Measurements from ENCODE around the gene EXOSC1.
"Not testable (repeated sequence)": the region's sequence is repeated elsewhere in the genome, so short reads cannot be mapped to it uniquely, and the experiment has no call there.

EXOSC1 gene, protein sequence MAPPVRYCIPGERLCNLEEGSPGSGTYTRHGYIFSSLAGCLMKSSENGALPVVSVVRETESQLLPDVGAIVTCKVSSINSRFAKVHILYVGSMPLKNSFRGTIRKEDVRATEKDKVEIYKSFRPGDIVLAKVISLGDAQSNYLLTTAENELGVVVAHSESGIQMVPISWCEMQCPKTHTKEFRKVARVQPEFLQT

DNA sequence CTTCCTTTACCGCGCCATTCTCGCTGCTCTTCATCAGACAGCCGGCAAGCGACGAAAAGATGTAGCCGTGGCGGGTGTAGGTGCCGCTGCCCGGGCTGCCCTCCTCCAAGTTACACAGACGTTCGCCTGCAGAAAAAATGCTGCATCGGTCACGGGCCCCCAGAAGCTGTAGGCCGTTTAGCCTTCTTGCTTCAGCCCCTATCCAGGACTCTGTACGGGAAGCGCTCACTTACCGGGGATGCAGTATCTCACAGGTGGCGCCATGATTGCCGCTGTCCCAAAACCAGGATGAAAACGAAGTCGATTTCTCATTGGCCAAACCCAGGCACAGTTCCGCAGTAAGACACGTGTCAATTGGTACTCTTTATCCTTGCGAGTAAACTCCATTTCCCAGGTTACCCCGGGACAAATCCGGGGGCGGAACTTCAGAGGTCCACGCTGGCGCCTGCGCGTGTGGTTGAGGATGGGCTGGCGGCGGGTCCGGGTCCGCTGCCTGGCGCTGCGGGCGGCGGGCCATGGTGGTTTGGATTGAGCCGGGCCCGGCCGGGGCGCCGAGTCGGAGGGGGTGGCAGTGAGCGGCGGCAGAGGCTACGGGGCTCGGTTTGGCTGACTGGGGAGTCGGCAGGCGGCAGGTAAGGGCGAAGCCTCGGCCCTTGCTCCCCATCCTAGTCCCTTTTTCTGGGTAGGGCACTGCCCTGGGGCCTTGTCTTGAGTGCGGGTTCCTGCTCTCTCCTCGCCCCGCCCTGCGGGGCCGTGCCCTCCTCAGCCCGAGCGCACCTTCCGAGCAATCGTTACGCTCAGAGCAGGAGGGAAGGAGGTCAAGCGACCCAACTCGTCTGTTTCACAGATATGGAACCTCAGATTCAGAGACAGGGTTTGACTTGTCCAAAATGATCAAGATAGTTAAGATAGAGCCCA lies at the start of gene EXOSC1, which contains the start of gene ZDHHC16:
EXOSC1 (minus strand) TSS at position 285 of the 918 bp plus-strand sequence; CDS start at position 264, 21 bp downstream.
ZDHHC16 (plus strand) TSS at position 454 of the 918 bp plus-strand sequence. CDS start 5,501 bp downstream, outside the sequence.
- DNase-seq (ENCODE audit: low read depth in 2 of 2), result peak; percentile 88 to 93

DNA sequence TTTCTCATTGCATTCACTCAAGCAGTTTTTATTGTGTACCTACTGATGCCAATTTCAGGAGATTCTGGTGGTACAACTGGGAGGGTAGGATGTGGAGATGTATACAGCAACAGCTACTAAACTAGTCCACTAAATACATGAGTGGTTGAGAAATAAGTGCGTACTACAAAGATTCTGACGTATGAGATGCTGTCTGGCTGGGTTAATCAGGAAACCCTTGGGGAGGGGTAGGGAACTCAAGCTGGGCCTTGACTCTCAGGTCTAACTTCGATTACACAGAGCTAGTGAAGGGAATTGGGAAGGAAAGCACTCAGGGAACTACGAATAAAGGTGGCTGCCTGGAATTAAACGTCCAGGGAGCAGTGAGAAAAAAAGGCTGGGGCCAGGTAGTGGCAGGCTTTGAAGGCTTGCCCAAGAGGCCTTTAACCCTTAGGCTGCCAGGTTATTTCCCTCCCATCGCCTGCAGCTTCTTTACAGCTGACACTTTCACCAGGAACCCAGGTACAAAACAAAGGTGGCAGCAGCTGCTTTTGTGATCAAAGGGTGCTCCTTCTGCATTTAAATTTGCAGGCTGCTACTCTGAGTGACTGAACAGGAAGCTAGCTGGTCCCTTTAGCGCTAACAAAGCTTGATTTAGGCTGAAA lies 49.2 kb upstream of the EXOSC1 start:
- DNase-seq (ENCODE audit: low read depth in 2 of 2), result no peak

DNA sequence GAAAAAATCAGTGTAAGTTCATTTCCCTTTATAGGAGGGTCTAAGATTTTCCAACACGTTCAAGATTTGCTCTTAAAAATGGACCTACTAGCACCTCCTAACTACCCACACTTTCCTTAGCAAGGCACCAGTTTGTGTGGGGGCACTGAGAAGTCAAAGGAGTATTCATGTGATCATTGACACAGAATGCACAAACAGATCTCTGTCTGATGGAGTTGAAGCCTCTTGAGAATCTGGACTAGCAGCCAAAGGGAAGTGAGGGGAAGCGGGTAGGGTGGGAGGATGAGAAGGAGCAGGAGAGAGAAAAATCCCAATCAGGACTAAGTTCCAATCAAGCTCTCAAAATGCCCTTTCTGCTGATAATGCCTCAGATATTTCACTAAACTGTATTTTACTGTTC lies 48.3 kb upstream of the EXOSC1 start:
- DNase-seq (ENCODE audit: low read depth in 2 of 2), result no peak

DNA sequence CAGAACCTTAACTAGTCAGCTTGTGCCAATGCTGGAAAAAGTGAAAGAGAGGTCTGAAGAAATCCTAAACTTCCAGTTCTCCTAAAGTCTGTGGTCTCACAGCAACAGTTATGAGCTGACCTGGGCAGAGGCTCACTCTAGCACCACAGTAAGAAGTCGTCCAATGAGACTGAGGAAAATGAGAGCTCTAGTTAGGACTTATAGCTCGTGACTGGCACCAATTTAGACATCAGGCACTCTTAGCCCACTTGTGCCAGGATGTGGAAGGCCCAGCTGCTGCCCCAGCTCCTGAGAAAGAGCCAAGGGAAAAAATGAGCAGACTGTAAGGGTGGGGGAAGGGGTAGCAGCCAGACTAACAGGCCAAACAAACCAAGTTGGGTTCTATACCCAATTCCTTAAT lies 44.8 kb upstream of the EXOSC1 start:
- no peak for DNase-seq (ENCODE audit: low read depth in 2 of 2)

DNA sequence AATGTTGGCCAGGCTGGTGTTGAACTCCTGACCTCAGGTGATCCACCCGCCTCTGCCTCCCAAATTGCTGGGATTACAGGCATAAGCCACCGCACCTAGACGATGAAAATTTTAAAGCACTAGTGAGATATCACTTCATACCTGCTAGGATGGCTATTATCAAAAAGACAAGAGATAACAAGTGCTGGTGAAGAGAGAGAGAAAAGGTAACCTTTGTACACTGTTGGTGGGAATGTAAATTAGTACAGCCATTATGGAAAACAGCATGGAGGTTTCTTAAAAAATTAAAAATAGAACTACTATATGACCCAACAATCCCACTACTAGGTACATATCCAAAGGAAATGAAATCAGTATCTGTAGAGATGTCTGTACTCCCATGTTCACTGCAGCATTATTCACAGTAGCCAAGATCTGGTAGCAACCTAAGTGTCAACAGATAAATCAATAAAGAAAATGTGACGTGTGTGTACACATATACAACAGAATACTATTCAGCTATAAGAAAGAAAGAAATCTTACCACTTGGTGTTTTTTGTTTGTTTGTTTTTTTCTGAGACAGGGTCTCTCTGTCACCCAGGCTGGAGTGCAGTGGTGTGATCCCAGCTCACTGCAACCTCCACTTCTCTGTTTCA lies 40.0 kb upstream of the EXOSC1 start:
- DNase-seq (ENCODE audit: low read depth in 2 of 2), result no peak

DNA sequence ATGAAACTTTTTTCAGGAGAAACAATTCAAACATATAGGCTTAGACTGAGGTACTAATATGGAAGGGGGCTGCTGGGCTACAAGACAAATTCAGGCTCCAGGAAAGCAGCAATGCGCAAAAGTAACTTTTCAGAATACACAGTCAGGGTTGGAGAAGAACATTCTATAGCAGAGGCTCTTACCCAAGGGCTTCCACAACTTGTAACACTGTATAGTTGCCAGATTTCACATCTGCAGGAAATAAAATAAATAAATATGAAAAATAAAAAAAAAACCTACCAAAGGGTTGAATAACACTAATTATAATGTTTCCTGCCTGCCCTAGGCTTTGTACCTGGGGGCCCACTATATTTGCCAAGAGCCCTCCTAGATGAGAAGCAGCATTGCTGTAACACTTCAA lies 38.1 kb upstream of the EXOSC1 start:
- DNase-seq (ENCODE audit: low read depth in 2 of 2), result no peak

DNA sequence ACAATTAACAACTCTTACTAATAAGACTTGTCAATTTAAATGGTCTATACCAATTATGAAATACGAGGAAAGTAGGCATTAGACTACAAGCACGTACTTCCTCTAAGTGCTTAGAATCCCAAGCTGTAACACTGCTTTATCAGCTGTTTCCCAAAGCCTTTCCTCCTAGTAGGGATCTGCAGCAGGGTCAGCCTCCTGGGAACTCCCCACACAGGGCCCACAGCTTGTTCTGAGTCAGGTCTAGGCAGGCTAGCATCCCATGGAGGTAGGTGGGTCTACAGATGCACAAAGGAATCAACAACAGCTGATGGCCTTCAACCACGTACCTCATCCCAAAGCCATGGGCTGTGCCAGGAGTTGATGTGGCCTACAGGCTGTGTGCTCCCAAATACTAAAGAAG lies 37.7 kb upstream of the EXOSC1 start:
- DNase-seq (ENCODE audit: low read depth in 2 of 2), result no peak

DNA sequence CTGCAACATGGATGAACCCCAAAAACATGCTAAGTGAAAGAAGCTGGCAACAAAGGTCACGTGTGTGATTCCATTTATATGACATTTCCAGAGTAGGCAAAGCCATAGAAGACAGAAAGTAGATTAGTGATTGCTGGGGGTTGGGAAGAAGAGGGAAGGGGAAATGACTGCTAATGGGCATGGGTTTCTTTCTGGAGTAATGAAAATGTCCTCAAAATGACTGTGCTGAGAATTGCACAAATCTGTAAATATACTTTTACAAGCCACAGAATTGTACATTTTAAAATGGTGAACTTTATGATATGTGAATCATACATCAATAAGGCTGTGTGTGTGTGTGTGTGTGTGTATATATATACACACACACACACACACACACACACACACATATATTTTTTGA lies 36.6 kb upstream of the EXOSC1 start:
- DNase-seq (ENCODE audit: low read depth in 2 of 2), result no peak

DNA sequence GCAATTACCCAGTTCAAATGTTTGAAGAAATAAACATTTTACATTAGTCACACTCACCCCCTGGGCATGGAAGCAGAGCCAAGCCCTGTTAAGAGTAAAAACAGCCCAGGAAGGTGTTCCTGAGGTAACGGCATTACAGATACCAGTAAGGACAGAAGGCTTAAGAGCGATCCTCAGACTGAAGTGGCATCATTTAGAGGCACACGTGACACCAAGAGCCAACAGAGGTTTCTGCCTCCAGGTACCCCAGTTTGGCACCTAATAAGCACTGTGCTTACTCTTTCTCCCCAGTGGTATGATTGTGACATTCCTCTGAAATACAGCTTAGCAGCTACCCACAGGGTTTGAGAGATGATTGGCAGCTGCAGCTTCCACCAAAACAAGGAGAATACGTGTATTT lies 35.3 kb upstream of the EXOSC1 start:
- DNase-seq (ENCODE audit: low read depth in 2 of 2), result no peak

DNA sequence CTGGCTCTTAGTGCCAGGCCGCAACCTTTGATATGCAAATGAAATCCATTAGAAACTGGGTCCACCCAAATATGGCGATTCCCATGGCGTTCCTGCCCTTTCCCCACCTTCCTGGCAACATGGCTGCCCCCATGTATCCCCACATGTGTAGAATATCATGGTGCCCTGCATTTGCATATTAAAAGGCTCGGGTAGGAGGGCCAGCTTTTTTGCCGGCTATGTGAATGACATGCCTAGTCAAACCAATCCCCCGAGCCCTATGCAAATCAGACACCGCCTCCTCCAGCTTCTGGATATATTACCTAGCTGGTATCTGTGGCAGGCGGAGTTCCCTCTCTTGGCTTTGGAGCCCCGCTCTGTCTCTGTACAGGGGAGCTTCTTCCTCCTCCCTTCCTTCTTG lies 34.1 kb upstream of the EXOSC1 start:
- no peak for DNase-seq (ENCODE audit: low read depth in 2 of 2)

DNA sequence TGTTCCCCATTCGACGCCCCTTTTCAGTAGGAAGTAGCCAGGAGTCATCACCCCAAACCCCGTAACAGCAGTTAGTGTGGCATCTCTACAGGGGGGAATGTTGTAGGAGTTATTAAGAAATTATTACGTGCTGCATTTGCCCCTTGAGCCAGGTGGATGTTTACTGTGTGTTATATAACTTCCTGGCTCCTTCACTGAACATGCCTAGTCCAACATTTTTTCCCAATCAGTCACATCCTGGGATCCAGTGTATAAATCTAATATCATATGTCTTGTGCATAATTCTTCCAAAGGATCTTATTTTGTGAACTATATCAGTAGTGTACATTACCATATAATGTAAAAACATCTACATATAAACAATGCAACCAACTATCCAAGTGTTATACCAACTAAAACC lies 33.6 kb upstream of the EXOSC1 start:
- DNase-seq (ENCODE audit: low read depth in 2 of 2), result not testable (repeated sequence)

DNA sequence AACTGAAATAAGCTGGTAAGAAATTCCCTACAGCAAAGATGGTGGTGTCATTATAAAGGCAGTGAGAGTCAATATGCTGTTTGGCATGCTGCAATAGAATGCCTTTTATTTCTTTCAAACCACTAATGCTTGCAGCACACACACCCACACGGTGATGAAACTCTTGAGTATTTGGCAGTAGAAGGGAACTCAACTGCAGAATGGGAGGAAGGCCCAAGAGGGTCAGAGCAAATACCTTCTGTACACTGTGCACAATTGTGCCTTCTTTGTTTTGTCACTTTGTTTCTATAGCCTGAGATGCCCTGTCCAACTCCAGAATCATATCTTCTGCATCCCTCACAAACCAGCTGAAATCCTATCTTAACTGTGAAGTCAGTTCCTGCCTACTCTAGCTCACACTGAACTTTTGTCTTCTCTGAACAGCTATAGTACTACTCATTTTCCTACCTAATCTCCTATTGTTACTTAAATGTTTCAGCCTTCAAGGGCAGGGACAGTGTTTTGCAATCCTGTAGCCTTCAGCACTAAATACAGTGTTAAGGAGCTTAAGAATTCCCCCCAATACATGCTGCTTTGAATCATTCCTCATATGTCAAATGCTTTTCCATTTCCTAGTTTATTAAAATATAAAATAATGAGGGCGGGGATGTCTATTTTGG lies 30.3 kb upstream of the EXOSC1 start:
- no peak for DNase-seq (ENCODE audit: low read depth in 2 of 2)

DNA sequence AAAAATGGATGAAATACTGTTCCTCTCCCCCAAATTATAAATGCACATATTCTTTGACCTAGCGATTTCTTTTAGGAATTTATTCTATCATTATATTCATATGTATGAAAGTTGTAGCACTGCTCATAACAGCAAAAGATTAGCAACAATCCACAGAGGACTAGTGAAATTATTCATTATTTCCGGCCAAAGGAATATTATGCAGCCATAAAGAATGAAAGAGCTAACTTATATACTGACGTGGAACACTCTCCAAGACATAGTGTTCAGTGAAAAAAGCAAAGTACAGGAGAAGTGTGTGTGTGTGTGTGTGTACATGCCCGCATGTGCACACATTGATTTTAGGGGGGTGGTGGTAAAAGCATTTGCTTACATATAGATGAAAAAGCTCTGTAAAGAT lies 29.1 kb upstream of the EXOSC1 start:
- DNase-seq (ENCODE audit: low read depth in 2 of 2), result no peak

DNA sequence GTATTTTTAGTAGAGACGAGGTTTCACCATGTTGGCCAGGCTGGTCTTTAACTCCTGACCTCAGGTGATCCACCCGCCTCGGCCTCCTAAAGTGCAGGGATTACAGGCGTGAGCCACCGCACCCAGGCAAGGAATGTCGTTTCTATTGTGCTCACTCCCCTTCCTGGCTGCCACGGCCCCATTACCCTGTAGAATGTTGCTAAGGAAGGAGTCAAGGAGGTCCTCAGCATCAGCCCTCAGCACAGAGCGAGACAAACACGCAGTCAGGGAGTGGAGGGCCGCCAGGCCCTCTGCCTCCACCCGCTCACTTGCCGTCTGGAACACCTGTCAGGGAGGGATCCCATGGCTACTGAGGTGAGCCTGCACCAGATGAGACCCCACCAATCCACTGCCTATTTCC lies 23.0 kb upstream of the EXOSC1 start:
- DNase-seq (ENCODE audit: low read depth in 2 of 2), result not testable (repeated sequence)

DNA sequence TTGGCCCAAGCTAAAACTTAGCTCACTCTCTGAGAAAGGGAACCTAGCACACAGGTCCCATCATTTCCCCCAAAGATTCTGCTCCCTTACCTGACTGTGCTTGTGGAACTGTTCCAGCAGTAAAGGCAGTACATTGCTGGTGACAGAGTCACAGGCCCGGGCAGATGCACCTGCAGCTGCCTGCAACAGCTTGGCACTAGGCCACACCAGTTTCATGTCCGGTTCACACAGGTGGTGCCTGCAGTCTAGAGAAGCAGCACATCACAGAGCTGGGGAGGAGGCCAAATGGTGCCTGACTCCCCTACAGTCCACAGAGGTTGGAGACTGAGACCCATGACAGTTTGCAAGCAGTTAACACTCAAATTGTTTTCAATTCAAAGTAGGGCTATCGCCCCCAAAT lies 22.4 kb upstream of the EXOSC1 start:
- no peak for DNase-seq (ENCODE audit: low read depth in 2 of 2)

DNA sequence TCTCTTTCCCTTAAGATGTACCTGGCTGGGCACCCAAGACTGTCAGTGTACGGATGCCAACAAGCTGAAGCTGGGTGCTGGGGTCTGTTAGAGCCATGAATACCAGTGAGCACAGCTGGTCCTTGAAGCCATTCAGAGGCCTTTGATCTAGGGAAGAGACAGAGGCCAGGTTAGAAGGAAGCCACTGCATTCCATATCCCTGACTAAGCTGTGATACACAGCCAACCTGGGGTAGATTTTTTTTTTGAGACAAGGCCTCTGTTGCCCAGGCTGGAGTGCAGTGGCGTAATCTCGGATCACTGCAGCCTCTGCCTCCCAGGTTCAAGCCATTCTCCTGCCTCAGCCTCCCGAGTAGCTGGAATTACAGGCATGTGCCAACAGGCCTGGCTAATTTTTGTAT lies 20.9 kb upstream of the EXOSC1 start:
- DNase-seq (ENCODE audit: low read depth in 2 of 2), result no peak

DNA sequence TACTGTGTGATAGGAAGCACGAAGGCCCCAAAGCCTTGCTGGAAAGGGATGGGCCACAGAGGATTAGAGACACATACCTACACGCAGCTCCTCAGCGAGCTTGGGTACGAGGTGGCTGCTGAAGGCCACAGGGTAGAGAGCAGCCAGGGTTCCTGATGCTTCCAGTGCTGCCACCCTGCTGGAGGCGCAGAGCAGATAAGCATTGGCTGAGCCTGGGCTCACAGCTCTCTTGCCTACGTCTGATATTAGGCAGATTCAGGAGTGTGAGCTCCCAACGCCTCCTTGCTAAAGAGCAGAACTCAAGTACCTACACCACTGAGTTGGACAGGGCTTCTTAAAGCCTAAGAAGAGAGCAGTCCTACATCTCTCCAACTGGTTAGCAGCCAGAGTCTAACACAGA lies 20.2 kb upstream of the EXOSC1 start:
- no peak for DNase-seq (ENCODE audit: low read depth in 2 of 2)

DNA sequence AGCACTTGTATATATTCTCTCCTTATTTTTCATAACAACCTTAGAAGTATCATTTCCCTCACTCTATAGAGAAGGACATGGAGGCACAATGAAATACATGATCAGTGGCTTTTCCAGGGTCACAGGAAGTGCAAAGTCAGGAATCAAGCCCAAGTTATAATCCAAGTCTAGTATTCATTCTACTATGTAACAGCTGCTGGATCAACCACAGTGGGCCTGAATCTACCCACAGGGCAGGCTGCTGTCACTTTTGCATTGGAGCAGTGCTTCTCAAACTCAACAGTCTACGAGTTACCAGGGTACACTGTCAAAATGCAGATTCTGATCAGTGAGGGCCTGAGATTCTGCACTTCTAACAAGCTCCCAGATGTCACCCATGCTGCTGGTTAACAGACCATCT lies 18.4 kb upstream of the EXOSC1 start:
- DNase-seq (ENCODE audit: low read depth in 2 of 2), result no peak

DNA sequence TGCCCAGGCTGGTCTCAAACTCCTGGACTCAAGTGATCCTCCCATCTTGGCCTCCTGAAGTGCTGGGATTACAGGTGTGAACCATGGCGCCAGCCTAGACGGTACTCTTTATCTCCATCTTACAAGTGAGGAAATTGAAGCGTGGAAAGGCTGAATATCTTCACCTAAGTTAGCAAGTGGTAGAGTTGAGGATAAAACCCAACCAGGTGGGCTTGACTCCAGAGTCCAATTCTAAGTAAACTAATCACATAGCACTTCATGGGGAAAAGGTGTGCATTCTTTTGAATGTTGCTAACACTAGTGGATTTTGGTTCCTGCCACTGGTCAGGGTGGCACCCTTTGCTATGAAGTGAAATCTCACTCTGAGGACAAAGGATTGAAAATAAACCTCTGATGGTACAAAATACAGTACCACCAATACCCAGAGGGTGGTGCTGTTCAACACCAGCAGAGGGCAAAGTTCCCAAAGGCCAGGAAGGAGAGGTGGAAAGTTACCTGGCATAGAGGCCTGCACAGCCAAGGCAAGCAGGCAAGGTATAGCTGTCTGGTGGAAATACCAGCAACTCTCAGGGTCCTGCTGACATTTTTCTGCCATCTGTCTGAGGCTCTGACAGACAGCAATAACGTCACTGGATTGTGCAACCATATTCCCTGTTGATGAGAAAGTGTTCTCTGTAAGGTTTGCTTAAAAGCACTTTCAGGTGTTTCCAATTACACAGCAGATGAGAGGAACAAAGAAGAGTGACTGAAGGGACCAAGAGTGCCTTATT lies 17.7 kb upstream of the EXOSC1 start:
- DNase-seq (ENCODE audit: low read depth in 2 of 2), result no peak

DNA sequence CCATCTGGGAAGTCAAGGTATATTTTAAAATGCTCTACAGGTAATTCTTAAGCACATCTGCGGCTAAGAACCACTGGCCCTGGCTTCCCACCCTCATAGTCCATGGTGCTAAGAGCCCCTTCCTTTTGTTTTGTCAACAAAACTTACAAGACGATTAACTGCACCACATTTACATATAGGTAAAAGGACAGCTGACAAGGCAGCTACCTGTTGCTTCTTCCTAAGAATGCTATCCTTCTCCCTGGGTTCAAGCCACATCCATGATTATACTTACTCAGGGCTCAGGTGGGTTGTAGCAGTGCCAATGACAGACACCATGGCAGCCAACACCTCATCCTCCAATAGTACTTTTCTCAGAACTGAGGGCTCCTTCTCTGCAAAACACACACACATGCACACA lies 16.5 kb upstream of the EXOSC1 start:
- DNase-seq (ENCODE audit: low read depth in 2 of 2), result no peak

DNA sequence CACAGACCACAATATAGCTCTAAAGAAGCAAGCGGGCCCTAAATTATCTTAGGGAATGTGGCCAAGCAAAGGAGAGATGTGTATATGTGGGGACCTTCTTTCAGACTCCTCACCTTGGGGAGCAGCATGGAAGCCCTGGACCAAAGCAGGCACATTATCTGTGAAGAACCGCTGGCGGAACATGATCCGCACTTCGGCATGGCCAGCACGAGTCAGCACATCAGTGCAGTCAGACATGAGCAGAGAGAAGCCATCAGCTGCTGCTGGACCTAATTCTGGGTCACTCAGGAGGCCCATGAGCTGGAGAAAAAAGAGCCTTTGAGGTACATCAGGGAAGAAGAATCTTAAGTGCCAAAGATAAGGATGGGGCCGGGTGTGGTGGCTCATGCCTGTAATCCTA lies 14.1 kb upstream of the EXOSC1 start:
- no peak for DNase-seq (ENCODE audit: low read depth in 2 of 2)
